Retina (tissue), 1 donor: ENCODE measurements around the gene RC3H2.
A peak's percentile ranks its signal among the peaks of the same experiment; 100 is the strongest.

Source experiments
- DNase-seq: peaks from one replicate; pipeline ENCODE4 v3.0.0-alpha.2; 2016

RC3H2 gene

GRCh38 chr9:122904823-122905710 lies at the start of gene RC3H2:
RC3H2 (minus strand) TSS chr9:122905359; CDS start chr9:122897509, 7,850 bp downstream.
- peak; percentile 97 for DNase-seq

- no peak for DNase-seq
These were observed 49.1 kb upstream of the RC3H2 start for GRCh38 chr9:122954253-122954691.

GRCh38 chr9:122951056-122951455 lies 45.9 kb upstream of the RC3H2 start:
- DNase-seq: no peak

DNA sequence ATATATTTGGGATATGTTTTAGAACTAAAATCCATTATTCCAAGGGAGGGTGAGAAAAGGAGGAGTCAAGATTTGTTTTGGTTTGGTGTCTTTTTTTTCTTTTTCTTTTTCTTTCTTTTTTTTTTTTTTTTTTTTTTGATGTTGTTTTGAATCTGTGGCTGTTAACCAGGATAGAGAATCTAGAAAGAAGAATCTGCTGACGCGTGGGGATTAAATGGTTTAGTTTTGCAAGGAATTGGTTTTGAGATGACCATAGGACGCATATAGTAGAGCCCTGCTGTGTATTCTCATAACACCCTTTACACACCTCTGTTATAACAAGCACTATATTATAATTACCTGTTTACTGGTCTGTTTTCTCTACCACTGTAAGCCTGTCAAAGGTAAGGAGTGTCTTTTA lies 45.1 kb upstream of the RC3H2 start:
- no peak for DNase-seq

- no peak for DNase-seq
These were observed 44.5 kb upstream of the RC3H2 start for GRCh38 chr9:122949696-122950095.

GRCh38 chr9:122948313-122948712 lies 43.2 kb upstream of the RC3H2 start:
- no peak for DNase-seq

- DNase-seq: no peak
These were observed 41.4 kb upstream of the RC3H2 start for GRCh38 chr9:122946461-122947005.

DNA sequence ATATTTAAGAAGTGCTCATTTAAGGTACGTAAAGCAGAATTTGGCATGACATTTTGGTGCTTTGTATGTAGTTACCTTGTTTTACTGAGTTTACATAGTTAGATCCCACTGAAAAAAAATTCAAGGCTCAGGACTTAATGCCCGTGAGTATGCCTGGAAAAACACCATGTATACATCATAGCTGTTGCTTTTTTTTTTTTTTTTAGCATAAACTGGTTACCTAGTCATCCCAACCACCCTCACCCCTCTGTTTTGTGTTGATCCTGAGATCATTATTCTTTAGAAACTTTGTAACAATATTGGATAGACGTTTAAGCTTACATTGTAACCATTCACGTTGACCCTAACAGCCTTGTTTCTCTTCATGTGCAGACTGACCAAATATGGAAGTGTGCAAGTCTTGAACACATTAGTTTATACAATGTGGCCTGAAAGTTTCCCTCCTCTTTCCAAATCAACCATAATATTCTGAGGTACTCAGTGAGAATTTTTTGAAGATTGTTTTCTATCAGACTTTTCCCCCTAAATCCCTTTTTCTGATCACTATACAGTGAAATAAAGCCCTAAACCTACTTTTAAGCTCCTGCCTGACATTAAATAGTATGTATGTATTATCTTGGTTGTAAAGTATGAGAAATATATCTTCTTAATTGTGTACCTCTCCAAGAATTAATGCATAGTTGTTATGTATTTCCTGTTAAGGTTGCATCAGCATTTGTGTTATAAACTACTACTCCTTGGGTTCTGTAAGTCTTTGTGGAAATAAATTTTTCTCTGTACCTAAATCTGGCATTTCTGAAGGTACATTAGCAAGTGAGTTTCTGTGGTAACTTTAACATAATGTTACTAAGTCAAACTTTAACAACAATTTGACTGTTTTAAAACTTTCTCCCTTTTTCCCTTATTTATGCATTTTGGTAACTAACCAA lies 40.1 kb upstream of the RC3H2 start:
- no peak for DNase-seq

DNA sequence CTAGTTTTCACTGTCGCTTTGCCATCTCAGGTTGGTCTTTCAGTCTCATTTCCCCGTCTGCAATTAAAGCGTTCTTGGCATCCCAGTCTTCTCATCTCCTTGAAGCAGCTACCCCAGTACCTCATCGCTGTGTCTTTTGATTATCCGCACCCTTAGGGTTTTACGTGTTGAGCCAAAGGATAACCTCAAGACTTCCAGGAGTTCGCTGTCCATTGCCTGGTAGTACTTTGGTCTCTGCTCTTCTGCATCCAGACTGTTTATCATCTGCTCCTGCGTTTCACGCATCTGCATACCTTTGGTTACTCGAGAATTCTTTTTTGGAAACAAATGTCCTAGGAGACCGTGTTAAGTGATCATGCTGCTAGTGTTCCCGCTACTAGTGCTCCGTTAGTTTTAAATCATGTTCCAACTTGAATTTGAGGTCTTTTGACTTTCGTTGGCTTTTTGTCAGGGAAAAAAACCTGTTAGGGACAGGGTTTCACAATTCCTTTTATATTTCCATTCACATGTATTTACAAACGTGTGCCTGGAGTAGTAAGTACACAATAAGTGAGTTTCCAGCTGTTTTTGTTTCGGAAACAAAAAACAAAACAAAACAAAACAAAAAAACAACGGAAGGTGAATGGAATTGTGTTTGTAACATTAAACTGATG lies 36.5 kb upstream of the RC3H2 start:
- DNase-seq: no peak

GRCh38 chr9:122940749-122941581 lies 35.8 kb upstream of the RC3H2 start, which contains the start of gene RABGAP1:
RABGAP1 (plus strand) TSS chr9:122941020; CDS start chr9:122957060, 16,040 bp downstream.
- peak; percentile 95 for DNase-seq

GRCh38 chr9:122940454-122940748 lies 35.2 kb upstream of the RC3H2 start:
- no peak for DNase-seq

GRCh38 chr9:122939601-122940000 lies 34.4 kb upstream of the RC3H2 start:
- DNase-seq: no peak

- DNase-seq: no peak
These were observed 31.7 kb upstream of the RC3H2 start for GRCh38 chr9:122936883-122937282.

- no peak for DNase-seq
These were observed 31.3 kb upstream of the RC3H2 start for GRCh38 chr9:122936464-122936863.

- DNase-seq: peak; percentile 95
These were observed 26.3 kb upstream of the RC3H2 start, which contains the start of gene ZBTB26 for GRCh38 chr9:122931226-122932121. ZBTB26 (minus strand) TSS chr9:122931512; CDS start chr9:122919934, 11,578 bp downstream.

DNA sequence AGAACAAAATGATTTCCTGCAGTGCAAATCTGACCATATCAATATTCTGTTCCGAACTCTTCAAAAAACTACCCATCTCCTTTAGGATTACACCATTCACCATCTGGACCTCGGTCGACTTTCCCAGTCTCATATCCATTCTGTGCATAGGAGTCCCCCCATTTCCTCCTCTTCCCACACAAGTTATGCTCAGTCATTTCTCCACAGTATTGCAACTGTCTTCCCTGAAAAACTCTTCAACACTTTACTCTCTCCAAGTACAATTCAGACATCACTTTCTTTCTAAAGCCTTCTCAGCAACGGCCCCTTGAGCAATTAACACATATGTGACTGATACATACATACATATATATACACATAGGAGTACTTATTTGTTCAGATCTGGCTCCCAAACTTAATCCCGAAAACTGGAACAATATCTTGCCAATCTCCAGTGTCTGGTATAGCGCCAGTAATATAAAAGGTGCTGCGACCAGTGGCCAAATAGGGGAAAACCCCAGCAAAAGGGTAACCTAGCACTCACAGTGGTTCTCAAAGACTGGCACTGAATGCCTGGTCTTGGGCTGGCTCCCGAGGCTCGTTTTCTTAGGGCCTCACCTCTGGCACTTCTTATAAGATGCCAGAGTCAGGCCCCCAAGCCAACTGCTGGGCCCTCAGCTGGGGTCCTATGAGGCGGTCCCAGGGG lies 25.5 kb upstream of the RC3H2 start:
- no peak for DNase-seq

- no peak for DNase-seq
These were observed 24.7 kb upstream of the RC3H2 start for GRCh38 chr9:122929796-122930354.

DNA sequence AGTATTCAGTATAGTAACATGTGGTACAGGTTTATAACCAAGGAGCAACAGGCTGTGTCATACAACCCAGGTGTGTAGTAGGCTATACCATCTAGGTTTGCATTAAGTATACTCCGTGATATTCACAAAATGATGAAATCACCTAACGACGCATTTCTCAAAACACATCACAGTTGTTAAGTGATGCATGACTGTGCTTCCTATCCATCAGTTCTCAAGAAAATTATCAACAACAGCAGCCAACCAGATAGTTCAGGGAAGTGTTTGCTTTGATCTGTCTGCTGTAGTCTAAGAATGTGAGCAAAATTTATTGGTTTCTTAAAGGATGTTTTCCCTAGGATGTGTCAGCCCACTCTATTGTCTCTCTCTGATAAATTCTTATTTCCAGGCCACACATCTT lies 18.8 kb upstream of the RC3H2 start:
- DNase-seq: no peak

DNA sequence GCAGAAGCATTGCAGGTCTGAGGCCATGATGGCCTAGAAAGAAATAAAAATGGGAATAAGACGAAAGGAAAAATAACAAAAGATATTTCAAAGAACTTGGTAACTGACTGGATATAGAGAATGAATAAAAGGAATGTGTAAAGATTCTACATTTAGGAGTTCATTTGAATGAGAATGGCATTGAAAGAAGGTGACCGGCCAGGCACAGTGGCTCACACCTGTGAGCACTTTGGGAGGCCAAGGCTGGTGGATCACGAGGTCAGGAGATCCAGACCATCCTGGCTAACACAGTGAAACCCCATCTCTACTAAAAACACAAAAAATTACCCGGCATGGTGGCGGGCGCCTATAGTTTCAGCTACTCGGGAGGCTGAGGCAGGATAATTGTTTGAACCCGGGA lies 17.6 kb upstream of the RC3H2 start:
- DNase-seq: no peak

DNA sequence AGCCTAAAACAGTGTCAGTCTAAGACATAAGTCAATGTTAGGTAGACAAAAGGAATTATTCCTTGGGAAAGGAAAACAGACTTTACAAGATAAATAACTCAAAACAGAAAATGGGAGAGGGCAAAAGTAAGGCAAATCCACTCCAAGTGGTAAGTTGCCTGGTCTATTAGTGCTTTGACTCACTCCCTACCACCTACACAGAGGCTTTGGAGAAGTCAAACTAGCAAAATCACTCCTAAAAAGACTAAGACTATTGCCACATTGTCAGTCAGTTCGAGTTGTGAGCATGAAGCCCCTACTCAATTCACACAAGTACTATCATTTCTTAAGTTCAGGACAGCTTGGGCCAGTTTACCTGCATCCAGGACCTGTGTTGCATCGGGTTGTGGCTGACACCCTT lies 13.2 kb upstream of the RC3H2 start:
- DNase-seq: no peak
